ENCODE results near the gene PZP.

Gene PZP

GRCh38 chr12:9204380-9204779, 3.8 kb downstream of the PZP start:
- Histone ChIP-seq H3K4me3 (ENCODE audit: severe bottlenecking) (no peak overlapping the region), H3K27ac (ENCODE audit: poor library complexity, severe bottlenecking) (no peak overlapping the region), H3K36me3 (ENCODE audit: low read depth) (no peaks in the 10 kb centered on the region), H3K9me3 (ENCODE audit: severe bottlenecking) (no peaks in the 10 kb centered on the region), H3K4me1 (ENCODE audit: insufficient read depth, poor library complexity, severe bottlenecking) (no peaks in the 10 kb centered on the region), H3K27me3 (ENCODE audit: insufficient read depth, poor library complexity, severe bottlenecking) (no peaks in the 10 kb centered on the region)
- DNase-seq (ENCODE audit: low spot score), result no peak
- no peak for TF ChIP-seq CTCF (IDR thresholded peaks at IDR 0.05; ENCODE audit: poor library complexity, severe bottlenecking)
- ATAC-seq (ENCODE audit: low read depth), result no peak

GRCh38 chr12:9198012-9198411, 10.2 kb downstream of the PZP start:
- H3K9me3 ChIP-seq (ENCODE audit: severe bottlenecking), result no peaks in the 10 kb centered on the region
- no peak for DNase-seq (ENCODE audit: low spot score)
- no peak for ATAC-seq (ENCODE audit: low read depth)
- H3K4me1 ChIP-seq (ENCODE audit: insufficient read depth, poor library complexity, severe bottlenecking), result no peaks in the 10 kb centered on the region
- H3K27me3 ChIP-seq (ENCODE audit: insufficient read depth, poor library complexity, severe bottlenecking), result no peaks in the 10 kb centered on the region
- no peak overlapping the region for H3K4me3 ChIP-seq (ENCODE audit: severe bottlenecking)
- H3K36me3 ChIP-seq (ENCODE audit: low read depth), result no peaks in the 10 kb centered on the region
- H3K27ac ChIP-seq (ENCODE audit: poor library complexity, severe bottlenecking), result no peak overlapping the region
- TF ChIP-seq CTCF (IDR thresholded peaks at IDR 0.05; ENCODE audit: poor library complexity, severe bottlenecking), result no peak

- Histone ChIP-seq H3K9me3 (ENCODE audit: severe bottlenecking) (no peaks in the 10 kb centered on the region), H3K27ac (ENCODE audit: poor library complexity, severe bottlenecking) (no peak overlapping the region), H3K4me3 (ENCODE audit: severe bottlenecking) (no peak overlapping the region), H3K27me3 (ENCODE audit: insufficient read depth, poor library complexity, severe bottlenecking) (no peaks in the 10 kb centered on the region), H3K4me1 (ENCODE audit: insufficient read depth, poor library complexity, severe bottlenecking) (no peaks in the 10 kb centered on the region), H3K36me3 (ENCODE audit: low read depth) (no peaks in the 10 kb centered on the region)
- TF ChIP-seq CTCF (IDR thresholded peaks at IDR 0.05; ENCODE audit: poor library complexity, severe bottlenecking), result no peak
- DNase-seq (ENCODE audit: low spot score) (no peak), ATAC-seq (ENCODE audit: low read depth) (no peak)
These were observed 23.9 kb downstream of the PZP start for GRCh38 chr12:9184276-9184675.

GRCh38 chr12:9180810-9181209, 27.4 kb downstream of the PZP start:
- H3K27me3 ChIP-seq (ENCODE audit: insufficient read depth, poor library complexity, severe bottlenecking), result no peaks in the 10 kb centered on the region
- no peak for TF ChIP-seq CTCF (IDR thresholded peaks at IDR 0.05; ENCODE audit: poor library complexity, severe bottlenecking)
- ATAC-seq (ENCODE audit: low read depth), result no peak

GRCh38 chr12:9179781-9180180, 28.4 kb downstream of the PZP start:
- ATAC-seq (ENCODE audit: low read depth) (no peak), DNase-seq (ENCODE audit: low spot score) (no peak)
- no peak overlapping the region for H3K4me3 ChIP-seq (ENCODE audit: severe bottlenecking)
- no peaks in the 10 kb centered on the region for H3K27me3 ChIP-seq (ENCODE audit: insufficient read depth, poor library complexity, severe bottlenecking)
- H3K36me3 ChIP-seq (ENCODE audit: low read depth), result no peaks in the 10 kb centered on the region
- H3K9me3 ChIP-seq (ENCODE audit: severe bottlenecking), result no peaks in the 10 kb centered on the region
- no peak for TF ChIP-seq CTCF (IDR thresholded peaks at IDR 0.05; ENCODE audit: poor library complexity, severe bottlenecking)
- H3K27ac ChIP-seq (ENCODE audit: poor library complexity, severe bottlenecking), result no peak overlapping the region
- H3K4me1 ChIP-seq (ENCODE audit: insufficient read depth, poor library complexity, severe bottlenecking), result no peaks in the 10 kb centered on the region

More at GRCh38 chr12:9180810-9181209, 27.4 kb downstream of the PZP start:
- no peaks in the 10 kb centered on the region for H3K9me3 ChIP-seq (ENCODE audit: severe bottlenecking)
- no peaks in the 10 kb centered on the region for H3K36me3 ChIP-seq (ENCODE audit: low read depth)
- no peak overlapping the region for H3K27ac ChIP-seq (ENCODE audit: poor library complexity, severe bottlenecking)
- no peaks in the 10 kb centered on the region for H3K4me1 ChIP-seq (ENCODE audit: insufficient read depth, poor library complexity, severe bottlenecking)
- DNase-seq (ENCODE audit: low spot score), result no peak
- H3K4me3 ChIP-seq (ENCODE audit: severe bottlenecking), result no peak overlapping the region
